OCI-M2 (cell line): ENCODE results near the gene RAB10.
"Not testable (repeated sequence)": the region's sequence is repeated elsewhere in the genome, so short reads cannot be mapped to it uniquely, and the experiment has no call there.

ENCODE experiments used
- DNase-seq: peaks from one replicate; lab custom pipeline; 2025; ENCODE audit not compliant: unreplicated experiment; lab: John Stamatoyannopoulos, UW

RAB10 gene

DNA sequence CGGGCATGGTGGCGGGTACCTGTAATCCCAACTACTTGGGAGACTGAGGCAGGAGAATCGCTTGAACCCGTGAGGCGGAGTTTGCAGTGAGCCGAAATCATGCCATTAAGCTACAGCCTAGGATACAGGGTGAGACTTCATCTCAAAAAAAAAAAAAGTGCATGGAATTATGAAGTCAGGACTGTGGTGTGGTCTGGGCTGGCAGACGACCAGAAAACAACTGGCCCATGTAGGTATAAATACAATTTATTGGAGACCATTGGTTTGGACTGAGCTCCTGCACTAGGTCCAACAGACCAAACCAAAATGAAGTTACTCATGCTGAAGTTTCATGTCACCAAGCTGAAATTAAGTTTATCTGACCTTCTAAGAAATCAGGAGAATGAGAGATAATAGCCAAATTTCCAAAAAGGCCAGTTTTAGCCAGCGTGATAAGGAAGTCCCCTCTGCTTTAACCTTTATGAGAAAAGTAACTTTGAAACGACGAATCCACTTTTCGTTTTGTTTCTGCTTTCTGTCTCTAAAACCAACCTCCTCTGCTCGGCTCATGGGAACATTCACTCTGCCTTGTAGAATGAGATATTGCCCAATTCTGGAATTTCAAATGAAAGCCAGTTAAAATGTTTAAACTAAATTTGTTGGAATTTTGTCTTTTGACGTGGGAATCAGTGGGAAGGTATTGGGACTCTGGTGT is 17.7 kb upstream of the RAB10 start:
- DNase-seq: no peak

DNA sequence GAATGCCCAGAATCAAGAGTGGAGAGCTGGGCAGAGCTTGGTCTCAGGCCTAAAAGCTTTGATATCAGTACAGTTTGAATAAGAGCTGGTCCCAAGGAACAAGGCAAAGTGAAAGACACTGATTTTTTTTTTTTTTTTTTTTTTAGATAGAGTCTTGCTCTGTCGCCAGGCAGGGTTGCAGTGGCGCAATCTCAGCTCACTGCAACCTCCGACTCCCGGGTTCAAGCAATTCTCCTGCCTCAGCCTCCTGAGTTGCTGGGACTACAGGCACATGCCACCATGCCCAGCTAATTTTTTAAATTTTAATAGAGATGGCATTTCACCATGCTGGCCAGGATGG is 17.2 kb upstream of the RAB10 start:
- not testable (repeated sequence) for DNase-seq

DNA sequence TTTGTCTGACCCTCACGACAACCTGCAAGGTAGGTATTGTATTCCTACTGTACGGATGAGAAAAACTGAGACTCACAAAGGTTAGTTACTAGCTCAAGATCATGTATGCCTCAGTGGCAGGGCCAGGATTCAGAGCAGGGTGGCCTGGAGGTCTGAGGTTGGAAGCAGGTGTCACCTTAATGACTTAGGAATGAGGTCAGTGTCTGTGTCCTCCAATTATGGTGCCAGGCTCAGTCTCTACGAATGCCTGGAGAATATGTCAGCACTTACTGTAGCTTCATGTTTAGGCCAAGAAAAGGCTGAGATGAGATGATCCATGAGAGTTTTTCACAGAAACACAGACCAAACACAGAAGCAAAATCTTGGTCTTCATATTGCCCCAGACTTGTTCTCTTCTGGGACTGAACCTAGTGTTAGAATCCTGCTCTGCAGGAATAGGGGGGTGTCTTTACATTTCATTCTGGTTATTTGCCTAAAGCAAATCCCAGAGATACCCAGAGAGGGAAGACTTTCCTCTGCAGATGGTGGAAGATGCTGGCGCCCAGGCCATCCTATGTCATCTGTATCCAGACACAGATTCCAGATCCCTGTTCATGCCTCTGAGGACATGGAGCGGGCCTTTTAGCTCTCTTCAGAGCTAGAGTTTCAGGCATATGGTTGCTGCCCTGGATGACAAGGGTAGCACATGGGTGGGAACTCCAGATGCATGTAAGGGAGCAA is 16.3 kb upstream of the RAB10 start:
- no peak for DNase-seq

DNA sequence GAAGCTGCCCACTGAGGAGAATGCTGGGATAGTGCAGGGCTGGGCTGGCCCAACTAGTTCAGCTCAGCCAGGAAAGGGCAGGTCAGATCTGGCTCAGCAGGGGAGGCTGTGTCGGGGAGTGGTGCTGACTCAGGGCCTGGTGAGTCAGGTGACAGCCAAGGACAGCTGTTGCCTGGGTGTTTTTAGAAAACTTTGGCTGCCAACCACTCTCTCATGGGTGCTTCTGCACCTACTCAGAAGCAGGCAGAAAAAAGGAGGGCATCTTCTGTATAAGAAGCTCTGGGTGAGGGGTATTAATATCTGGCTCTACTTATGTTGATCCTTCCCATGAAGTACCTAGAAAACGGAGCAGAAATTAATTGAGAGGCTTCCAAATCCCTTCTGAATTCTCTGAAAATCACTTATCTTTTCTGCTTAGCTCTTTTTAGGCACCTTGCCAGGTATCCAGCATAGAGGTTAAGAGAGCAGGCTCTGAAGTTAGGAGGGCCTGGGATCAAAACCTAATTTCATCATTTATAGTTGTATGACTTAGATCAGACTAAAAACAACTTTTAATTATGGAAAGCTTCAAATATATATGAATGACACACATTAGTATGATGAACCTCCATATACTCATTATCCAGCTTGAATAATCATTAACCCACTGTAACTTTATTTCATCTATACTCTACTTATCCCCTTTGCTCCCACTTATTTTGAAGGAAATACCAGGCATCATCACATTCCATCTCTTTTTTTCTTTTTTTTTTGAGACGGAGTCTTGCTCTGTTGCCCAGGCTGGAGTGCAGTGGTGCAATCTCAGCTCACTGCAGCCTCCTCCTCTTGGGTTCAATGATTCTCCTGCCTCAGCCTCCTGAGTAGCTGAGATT is 15.5 kb upstream of the RAB10 start:
- DNase-seq: no peak

DNA sequence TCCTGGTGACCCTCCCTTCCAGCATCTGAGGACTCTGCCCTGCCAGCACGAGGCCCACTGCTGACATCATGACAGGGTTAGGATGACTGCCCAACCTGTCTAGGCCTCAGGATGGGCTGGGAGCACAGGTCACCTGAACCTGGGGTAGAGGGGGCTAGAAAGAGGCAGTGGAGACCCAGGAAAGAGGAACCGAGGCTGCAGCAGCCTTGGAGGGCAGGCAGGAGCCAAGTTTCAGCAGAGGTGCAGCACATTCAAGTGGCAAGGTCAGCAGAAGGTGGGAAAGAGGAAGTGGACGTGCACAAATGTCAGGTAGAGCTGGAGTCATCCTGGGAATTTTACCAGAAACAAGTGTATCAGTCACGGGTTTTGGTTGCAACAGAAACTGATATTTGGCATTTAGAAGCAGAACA is 13.6 kb upstream of the RAB10 start:
- no peak for DNase-seq

DNA sequence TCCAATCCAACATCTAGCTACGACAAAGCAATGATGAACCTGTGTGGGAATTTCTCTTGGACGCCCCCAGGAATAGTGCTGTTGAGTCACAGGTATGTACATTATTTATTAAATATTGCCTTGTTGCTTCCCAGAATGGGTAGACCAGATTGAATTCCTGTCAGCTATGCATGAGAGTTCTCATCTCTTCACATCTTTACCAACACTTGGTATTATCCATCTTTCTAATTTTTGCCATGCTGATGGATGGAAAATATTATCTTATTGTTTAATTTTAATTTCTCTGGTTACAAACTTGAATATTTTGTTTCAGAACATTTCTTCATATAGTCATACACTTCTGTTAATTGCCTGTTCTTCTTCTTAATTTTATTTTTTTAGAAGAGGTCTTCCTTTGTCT is 9.6 kb upstream of the RAB10 start:
- no peak for DNase-seq

DNA sequence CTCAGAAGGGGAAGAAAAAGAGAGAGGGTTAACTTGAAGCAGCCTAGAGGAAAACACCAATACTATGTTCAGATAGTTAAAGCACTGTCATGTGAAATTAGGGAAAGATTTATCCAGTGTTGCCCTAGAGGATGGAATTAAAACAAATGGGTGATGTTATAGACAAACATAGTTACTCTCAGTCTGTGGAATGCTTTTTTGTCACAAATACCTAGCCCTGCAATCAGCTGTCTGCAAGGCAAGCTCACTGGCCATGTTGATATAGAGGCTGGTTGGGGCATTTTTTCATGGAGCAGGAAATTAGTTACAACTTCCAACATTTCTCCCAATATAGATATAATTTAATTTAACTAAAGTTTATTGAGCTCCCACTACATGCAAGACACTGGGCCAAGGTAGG is 8.4 kb upstream of the RAB10 start:
- no peak for DNase-seq

DNA sequence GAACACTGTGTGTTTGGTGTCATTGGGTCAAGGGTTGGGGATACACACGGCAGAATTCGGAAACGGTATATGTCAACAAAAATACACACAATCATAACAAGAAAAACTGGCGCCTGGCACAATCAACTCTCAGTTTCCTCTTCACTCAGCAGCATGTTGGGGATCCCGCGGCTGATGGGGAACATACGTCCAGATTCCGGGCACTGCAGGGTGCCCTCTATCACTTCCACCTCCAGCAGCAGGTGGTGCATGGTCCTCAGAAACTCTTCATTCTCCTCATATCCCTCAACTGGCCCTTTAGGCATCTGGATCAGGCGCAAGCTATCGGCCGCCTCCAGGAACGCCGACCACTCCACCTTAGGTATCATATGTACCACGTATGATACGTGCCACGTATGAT is 5.8 kb upstream of the RAB10 start:
- not testable (repeated sequence) for DNase-seq

DNA sequence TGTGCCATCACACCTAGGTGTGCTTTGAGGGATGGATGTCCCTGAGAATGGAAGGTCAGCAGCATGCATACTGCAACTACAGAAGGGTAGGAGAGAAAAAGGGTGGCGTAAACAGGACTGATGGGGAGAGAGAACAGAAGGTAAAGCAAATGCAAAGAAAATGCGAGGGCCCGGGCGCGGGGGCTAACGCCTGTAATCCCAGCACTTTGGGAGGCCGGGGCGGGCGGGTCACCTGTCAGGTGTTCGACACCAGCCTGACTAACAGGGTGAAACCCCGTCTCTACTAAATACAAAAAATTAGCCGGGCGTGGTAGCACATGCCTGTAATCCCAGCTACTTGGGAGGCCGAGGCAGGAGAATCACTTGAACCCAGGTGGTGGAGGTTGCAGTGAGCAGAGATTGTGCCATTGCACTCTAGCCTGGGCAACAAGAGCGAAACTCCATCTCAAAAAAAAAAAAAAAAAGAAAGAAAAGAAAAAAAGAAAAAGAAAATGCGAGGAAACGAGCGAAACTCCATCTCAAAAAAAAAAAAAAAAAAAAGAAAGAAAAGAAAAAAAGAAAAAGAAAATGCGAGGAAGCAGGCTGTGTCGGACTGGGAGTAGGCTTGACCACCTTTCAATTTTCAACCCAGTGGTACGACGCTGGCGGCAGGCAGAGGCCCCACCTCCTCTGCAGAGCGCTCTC is 1.2 kb upstream of the RAB10 start:
- not testable (repeated sequence) for DNase-seq

DNA sequence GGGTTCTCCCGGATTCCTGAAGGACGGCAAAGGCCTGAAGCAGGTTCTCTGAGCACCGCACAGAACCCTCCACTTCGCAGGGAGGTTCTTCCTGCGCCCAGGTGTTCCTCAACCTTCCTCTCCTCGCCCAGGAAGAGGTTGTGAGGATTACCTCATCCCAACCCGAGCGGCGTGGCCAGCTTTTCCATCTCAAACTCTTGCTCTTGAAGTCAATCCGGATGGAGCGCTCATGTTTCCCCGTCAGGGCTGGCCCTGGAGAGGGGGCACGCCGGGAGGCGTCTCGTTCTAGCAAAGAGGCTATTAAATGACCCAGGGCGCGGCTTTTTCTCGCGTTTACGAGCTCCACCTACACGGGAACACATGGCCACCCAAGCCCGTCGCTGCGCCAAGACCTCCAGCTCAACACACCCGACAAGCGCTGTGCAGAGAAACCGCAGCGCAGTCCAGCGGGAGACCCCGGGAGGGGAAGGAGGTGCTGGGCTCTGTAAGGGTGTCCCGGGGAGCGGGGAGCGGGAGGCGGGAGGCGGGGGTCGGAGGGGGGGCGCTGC is 540 bp upstream of the RAB10 start:
- DNase-seq: no peak

DNA sequence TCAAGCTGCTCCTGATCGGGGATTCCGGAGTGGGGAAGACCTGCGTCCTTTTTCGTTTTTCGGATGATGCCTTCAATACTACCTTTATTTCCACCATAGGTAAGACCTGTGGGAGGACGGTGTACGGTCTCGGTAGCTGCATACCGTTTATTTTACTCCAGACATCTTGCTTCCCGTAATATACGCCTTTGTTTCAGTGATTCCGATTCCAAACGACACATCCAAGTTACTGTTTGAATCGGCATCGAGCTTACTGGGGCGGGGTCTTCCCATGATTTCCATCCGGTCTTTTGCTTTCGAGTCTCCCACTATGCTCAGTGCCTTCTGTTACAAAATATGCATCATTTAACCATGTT is 731 bp downstream of the RAB10 start:
- DNase-seq: no peak

DNA sequence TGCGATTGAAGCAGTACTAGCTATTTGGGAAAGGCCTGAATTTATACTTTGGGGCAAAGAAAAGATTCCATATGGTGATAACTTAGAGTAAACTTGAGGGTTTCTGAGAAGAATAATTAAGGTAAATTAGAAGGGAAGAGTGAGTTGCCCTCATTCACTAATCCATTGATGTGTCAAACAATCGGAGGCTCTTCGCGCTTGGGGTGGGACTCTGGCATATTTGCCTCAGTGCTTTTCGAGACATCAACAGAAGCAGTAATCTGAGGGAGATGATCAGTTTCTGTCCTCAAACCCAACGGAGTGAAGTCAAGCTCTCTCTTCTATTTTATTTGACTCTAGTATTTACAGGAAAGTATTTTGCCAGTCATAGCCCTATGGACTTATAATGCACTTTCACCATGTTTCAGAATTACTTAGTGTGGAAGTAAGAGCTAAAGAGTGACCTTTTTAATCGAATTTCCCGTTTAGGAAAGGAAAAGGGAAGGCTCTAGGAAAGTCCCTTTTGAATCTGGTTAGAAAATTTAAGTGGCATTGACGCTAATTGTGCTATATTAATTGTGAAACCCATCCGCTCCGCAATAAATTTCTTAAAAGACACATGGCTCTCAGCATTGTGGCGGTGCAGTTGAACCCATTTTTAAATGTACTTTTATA is 1.3 kb downstream of the RAB10 start:
- no peak for DNase-seq

DNA sequence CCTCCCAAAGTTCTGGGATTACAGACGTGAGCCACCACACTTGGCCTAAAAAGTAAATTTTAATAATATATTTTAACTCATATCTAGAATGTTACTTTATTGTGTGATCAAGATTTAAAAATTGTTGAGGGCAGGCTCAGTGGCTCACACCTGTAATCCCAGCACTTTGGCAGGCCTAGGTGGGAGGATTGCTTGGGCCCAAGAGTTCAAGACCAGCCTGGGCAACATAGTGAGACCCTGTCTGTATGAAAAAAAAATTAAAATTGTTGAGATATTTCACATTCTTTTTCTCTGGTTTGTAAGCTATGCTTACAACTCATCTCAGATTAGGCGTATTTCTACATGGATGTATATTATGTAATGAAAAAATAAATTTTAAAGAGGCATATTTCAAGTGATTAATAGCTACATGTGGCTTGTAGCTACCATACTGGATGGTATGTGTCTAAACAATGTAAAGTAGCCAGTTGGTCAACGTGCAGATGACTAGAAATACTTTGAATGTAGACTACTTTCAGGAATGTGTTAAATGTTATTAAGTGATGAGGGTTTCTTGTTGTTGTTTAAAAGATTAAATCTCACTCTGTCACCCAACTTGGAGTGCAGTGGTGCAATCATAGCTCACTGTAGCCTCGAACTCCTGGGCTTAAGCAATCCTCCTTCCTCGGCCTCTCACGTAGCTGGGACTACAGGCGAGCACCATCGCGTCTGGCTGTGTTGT is 5.9 kb downstream of the RAB10 start:
- no peak for DNase-seq

DNA sequence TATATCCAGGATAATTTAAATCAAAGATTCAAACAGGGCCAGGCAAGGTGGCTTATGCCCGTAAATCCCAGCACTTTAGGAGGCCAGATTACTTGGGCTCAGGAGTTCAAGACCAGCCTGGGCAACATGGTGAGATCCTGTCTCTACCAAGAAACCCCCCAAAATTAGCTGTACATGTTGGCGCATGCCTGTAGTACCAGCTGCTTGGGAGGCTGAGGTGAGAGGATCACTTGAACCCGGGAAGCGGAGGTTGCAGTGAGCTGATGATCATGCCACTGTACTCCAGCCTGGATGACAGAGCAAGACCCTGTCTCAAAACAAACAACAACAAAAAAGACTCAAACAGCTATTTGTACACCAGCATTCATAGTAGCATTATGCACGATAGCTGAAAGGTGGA is 9.2 kb downstream of the RAB10 start:
- DNase-seq: no peak

DNA sequence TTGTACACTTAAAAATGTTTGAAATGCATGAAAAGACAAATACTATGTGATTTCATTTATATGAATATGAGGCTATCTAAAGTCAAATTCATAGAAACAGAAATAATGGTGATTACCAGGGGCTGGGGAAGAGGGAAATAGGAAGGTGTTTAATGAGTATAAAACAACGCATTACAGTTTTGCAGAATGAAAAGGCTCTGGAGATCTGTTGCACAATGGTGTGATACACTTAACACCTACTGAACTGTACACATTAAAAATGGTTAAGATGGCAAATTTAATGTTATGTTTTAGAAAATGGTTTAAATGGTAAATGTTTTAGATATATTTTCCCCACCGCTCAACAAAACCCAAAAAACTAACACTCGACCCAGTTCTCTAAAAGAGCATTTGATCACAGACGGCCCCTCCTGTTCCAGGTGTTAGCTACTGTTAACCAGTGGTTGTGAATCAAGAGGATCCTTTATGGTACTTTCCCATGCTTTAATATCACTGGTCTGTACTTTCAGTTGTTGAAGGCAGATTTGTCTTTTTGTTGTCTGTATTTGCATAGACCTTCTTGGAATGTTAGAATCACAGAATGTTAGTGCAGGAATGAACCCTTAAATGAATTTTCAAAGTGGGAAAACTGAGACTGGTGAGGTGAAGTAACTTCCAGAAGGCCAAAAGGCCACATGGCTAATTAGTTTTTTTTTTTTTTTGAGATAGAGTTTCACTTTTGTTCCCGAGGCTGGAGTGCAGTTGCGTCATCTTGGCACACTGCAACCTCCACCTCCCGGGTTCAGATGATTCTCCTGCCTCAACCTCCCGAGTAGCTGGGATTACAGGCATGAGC is 10.2 kb downstream of the RAB10 start:
- DNase-seq: no peak

DNA sequence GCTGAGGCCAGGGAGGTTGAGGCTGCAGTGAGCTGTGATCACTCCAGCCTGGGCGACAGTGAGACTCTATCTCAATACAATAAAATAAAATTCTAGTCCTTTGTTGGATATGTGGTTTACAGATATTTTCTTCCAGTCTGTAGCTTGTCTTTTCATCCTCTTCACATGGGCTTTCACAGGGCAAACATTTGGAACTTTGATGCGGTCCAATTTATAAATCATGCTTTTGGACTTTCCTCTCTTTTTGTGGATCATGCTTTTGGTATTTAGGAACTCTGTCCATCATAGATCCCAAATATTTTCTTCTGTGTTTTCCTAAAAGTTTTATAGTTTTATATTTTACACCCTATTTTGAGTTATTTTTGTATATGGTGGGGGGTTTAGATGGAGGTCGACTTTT is 14.9 kb downstream of the RAB10 start:
- DNase-seq: no peak

DNA sequence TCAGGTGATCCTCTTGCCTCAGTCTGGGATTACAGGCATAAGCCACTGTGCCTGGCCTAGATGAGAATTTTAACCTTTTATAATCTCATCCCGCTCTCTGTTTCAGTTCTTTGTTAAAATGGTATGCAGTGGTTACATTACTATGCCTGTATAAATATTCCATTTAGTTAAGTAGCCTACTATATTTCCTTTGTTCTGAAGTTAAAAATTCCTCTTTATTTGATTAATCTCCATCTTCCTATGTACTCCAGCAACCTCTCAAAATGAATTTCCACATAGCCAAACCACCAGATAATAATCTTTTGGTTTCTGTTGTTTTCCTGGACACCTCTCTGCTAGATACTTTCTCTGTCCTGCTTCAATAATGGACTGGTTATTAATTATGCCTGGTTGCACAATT is 15.8 kb downstream of the RAB10 start:
- no peak for DNase-seq

DNA sequence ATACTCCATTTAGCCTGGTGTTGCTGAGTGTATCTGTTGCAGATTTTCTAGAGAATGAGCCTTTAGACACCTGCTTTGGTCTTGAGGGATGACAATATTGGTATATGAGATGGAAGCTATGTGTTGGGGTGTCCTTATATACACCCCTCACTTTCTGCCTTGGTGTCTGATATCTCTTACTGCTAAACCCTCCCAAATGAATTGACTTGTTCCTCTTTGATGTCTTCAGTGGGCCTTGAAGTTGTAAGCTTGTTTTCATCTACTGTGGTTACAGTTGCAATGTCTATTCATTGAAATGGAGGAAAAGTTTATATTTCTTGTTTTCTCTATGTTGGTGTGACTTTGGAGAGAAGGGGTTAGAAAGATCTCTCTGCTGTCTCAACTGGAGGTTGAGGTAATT is 18.9 kb downstream of the RAB10 start:
- DNase-seq: no peak
